HG02623 (cell line): ENCODE data around the gene TXLNG.

Experiments used
- ATAC-seq: cut with Tn5 transposase; IDR thresholded peaks from one replicate; pipeline ENCODE4 v1.9.1; 2021; ENCODE audit warnings: moderate library complexity; ENCODE audit not compliant: unreplicated experiment

TXLNG gene

GRCh38 chrX:16870862-16871815 is 84.9 kb downstream of the TXLNG start:
- ATAC-seq, result peak; percentile 3

GRCh38 chrX:16873106-16873505 is 86.8 kb downstream of the TXLNG start:
- ATAC-seq, result no peak

GRCh38 chrX:16874458-16875095 is 88.3 kb downstream of the TXLNG start:
- ATAC-seq, result no peak

GRCh38 chrX:16876696-16877095 is 90.4 kb downstream of the TXLNG start:
- no peak for ATAC-seq

GRCh38 chrX:16882169-16882568 is 95.9 kb downstream of the TXLNG start:
- peak; percentile 42 for ATAC-seq

- peak; percentile 65 for ATAC-seq
Measured at GRCh38 chrX:16882702-16883486, 96.6 kb downstream of the TXLNG start.

- ATAC-seq, result no peak
Measured at GRCh38 chrX:16883487-16883804, 97.2 kb downstream of the TXLNG start.

GRCh38 chrX:16885628-16886027 is 99.4 kb downstream of the TXLNG start:
- no peak for ATAC-seq

- ATAC-seq, result no peak
Measured at GRCh38 chrX:16892504-16893362, 106.5 kb downstream of the TXLNG start.
